ENCODE measurements around the gene CTNNBL1.

- TF ChIP-seq POLR2A (IDR thresholded peaks at IDR 0.05) = no peak
- TF ChIP-seq CTCF (IDR thresholded peaks at IDR 0.05) = no peak
Observed at GRCh38 chr20:37669062-37669772, 24.6 kb upstream of the CTNNBL1 start.
